Activated CD4-positive, alpha-beta T cell treated with anti-CD3 and anti-CD28 coated beads for 36 hours (primary cell): Measurements from ENCODE around the gene VEZT. TPM values are rescaled to one million over a fixed set of nuclear protein-coding genes. Genes with fewer than 3 reads are reported as not detected.
"Not testable (repeated sequence)": the region's sequence is repeated elsewhere in the genome, so short reads cannot be mapped to it uniquely, and the experiment has no call there.

Source experiments
- ATAC-seq: fragments of 200-7000 bp; cut with Tn5 transposase; one replicate; pipeline ENCODE4 v1.10.0; 2021; ENCODE audit warnings: mild to moderate bottlenecking, moderate library complexity
- CTCF ChIA-PET: fragments of 350-600 bp; sonication (Branson Sonifier 250); formaldehyde crosslinking; loops from one replicate; lab custom pipeline; 2021; ENCODE audit warnings: antibody characterized with exemption; lab: Charles Lee
- POLR2A ChIA-PET: fragments of 350-600 bp; sonication (Branson Sonifier 250); formaldehyde crosslinking; loops from one replicate; lab custom pipeline; 2021; ENCODE audit warnings: antibody characterized with exemption, inconsistent platforms; lab: Charles Lee
- DNase-seq: peaks from one replicate; pipeline ENCODE4 v3.0.0-alpha.2; 2020
- H3K27ac Mint-ChIP-seq: one replicate; pipeline ENCODE4 v1.8.0; 2021; ENCODE audit warnings: mixed read lengths
- H3K27me3 Mint-ChIP-seq: one replicate; pipeline ENCODE4 v1.8.0; 2021; ENCODE audit warnings: mixed read lengths
- H3K36me3 Mint-ChIP-seq: one replicate; pipeline ENCODE4 v1.8.0; 2021; ENCODE audit warnings: low read depth, mixed read lengths
- H3K4me1 Mint-ChIP-seq: one replicate; pipeline ENCODE4 v1.8.0; 2021; ENCODE audit warnings: mixed read lengths
- H3K4me3 Mint-ChIP-seq: one replicate; pipeline ENCODE4 v1.8.0; 2021; ENCODE audit warnings: mild to moderate bottlenecking, moderate library complexity, mixed read lengths
- H3K9me3 Mint-ChIP-seq: one replicate; pipeline ENCODE4 v1.8.0; 2021; ENCODE audit warnings: low read depth, mixed read lengths
- intact Hi-C, 2 experiments: fragments of 100-400 bp; cut with DNase I in 1 of 2; cut with micrococcal nuclease in 1 of 2; formaldehyde crosslinking; loops; one replicate each; pipeline versions ENCODE4 v1.14.2 to v1.15.1; 2022 to 2024; cut with DNase I, micrococcal nuclease
- total RNA-seq, 2 experiments: library from RNA; stranded (reverse); gene quantifications; one replicate each; pipeline ENCODE4 v1.2.3, GENCODE V29; 2021

VEZT gene
- total RNA-seq, 2 experiments from 2014 or later: 55.8 to 72.7 TPM

- Mint-ChIP-seq H3K4me3 (no peak overlapping the region), H3K9me3 (no peaks in the 10 kb centered on the region), H3K4me1 (peaks cover 33% of the 10 kb centered on the region), H3K36me3 (peaks cover 21% of the 10 kb centered on the region), H3K27ac (no peak overlapping the region), H3K27me3 (no peaks in the 10 kb centered on the region)
- DNase-seq: no peak
- ChIA-PET POLR2A (no interaction called here), CTCF (interaction anchor here (1.0 to 1.8 kb wide), 3 partner anchors 11 to 155 kb away, joined by 3 to 5 read pairs (median 3); partner anchors contain the start of genes FGD6, NR2C1 and VEZT)
- intact Hi-C loops: no loop called here
- no peak for ATAC-seq
Observed at GRCh38 chr12:95228617-95229016, 11.0 kb downstream of the VEZT start.

GRCh38 chr12:95229636-95230035, 12.0 kb downstream of the VEZT start:
- ChIA-PET CTCF (interaction anchor here (1.7 to 1.8 kb wide), 2 partner anchors 10 to 12 kb away, joined by 3 to 5 read pairs; partner anchors contain the start of genes FGD6 and VEZT), POLR2A (interaction anchor here (0.6 to 0.7 kb wide), 3 partner anchors 13 to 1703 kb away, joined by 3 to 5 read pairs (median 3); no protein-coding TSS in a partner anchor)
- DNase-seq: no peak
- intact Hi-C loops: no loop called here
- H3K4me1 Mint-ChIP-seq: peaks cover 23% of the 10 kb centered on the region
- no peak overlapping the region for H3K27ac Mint-ChIP-seq
- no peak overlapping the region for H3K4me3 Mint-ChIP-seq
- peaks cover 14% of the 10 kb centered on the region for H3K36me3 Mint-ChIP-seq
- ATAC-seq: no peak
- no peaks in the 10 kb centered on the region for H3K9me3 Mint-ChIP-seq
- no peaks in the 10 kb centered on the region for H3K27me3 Mint-ChIP-seq

- Mint-ChIP-seq H3K27ac (no peak overlapping the region), H3K27me3 (no peaks in the 10 kb centered on the region), H3K4me3 (no peak overlapping the region), H3K4me1 (peaks cover 18% of the 10 kb centered on the region), H3K9me3 (no peaks in the 10 kb centered on the region), H3K36me3 (peaks cover 11% of the 10 kb centered on the region)
- CTCF ChIA-PET: interaction anchor here (1.1 to 1.7 kb wide), 2 partner anchors 9 to 42 kb away, joined by 3 to 5 read pairs; no protein-coding TSS in a partner anchor
- POLR2A ChIA-PET: interaction anchor here (0.6 to 0.7 kb wide), 2 partner anchors 771 to 1703 kb away, joined by 5 to 7 read pairs; no protein-coding TSS in a partner anchor
- intact Hi-C loops: no loop called here
- no peak for DNase-seq
- no peak for ATAC-seq
Observed at GRCh38 chr12:95230313-95230712, 12.7 kb downstream of the VEZT start.

- no peak overlapping the region for H3K4me3 Mint-ChIP-seq
- ChIA-PET CTCF (interaction anchor here (1.1 kb wide), 1 partner anchor 43 kb away, joined by 3 read pairs; no protein-coding TSS in a partner anchor), POLR2A (interaction anchor here (0.6 kb wide), 1 partner anchor 8 kb away, joined by 3 read pairs; no protein-coding TSS in a partner anchor)
Observed at GRCh38 chr12:95231190-95231589, 13.6 kb downstream of the VEZT start.

GRCh38 chr12:95234187-95234586, 16.6 kb downstream of the VEZT start:
- CTCF ChIA-PET: interaction anchor here (1.4 kb wide), 1 partner anchor 15 kb away, joined by 3 read pairs; no protein-coding TSS in a partner anchor
- DNase-seq, POLR2A ChIA-PET: not testable (repeated sequence)

More at GRCh38 chr12:95231190-95231589, 13.6 kb downstream of the VEZT start:
- ATAC-seq: no peak
- Mint-ChIP-seq H3K27ac (no peak overlapping the region), H3K27me3 (no peaks in the 10 kb centered on the region), H3K36me3 (peaks cover 14% of the 10 kb centered on the region), H3K4me1 (peaks cover 17% of the 10 kb centered on the region), H3K9me3 (no peaks in the 10 kb centered on the region)
- intact Hi-C loops: no loop called here
- no peak for DNase-seq

GRCh38 chr12:95235621-95236020, 18.0 kb downstream of the VEZT start:
- ATAC-seq, DNase-seq, intact Hi-C loops, POLR2A ChIA-PET, H3K27me3 Mint-ChIP-seq, CTCF ChIA-PET, H3K9me3 Mint-ChIP-seq, H3K4me3 Mint-ChIP-seq, H3K27ac Mint-ChIP-seq: not testable (repeated sequence)
- peaks cover 18% of the 10 kb centered on the region for H3K36me3 Mint-ChIP-seq
- peaks cover 27% of the 10 kb centered on the region for H3K4me1 Mint-ChIP-seq

More at GRCh38 chr12:95234187-95234586, 16.6 kb downstream of the VEZT start:
- H3K27ac Mint-ChIP-seq, intact Hi-C loops, H3K27me3 Mint-ChIP-seq, ATAC-seq, H3K4me3 Mint-ChIP-seq, H3K9me3 Mint-ChIP-seq: not testable (repeated sequence)
- Mint-ChIP-seq H3K4me1 (peaks cover 18% of the 10 kb centered on the region), H3K36me3 (peaks cover 18% of the 10 kb centered on the region)

- Mint-ChIP-seq H3K4me3 (no peak overlapping the region), H3K4me1 (peaks cover 25% of the 10 kb centered on the region), H3K27me3 (no peaks in the 10 kb centered on the region), H3K27ac (no peak overlapping the region), H3K36me3 (peaks cover 27% of the 10 kb centered on the region), H3K9me3 (no peaks in the 10 kb centered on the region)
- POLR2A ChIA-PET: no interaction called here
- ATAC-seq: no peak
- no peak for DNase-seq
- intact Hi-C loops: no loop called here
- CTCF ChIA-PET: interaction anchor here (1.6 kb wide), 1 partner anchor 29 kb away, joined by 3 read pairs; no protein-coding TSS in a partner anchor
Observed at GRCh38 chr12:95237315-95237714, 19.7 kb downstream of the VEZT start.

GRCh38 chr12:95238150-95238549, 20.5 kb downstream of the VEZT start:
- Mint-ChIP-seq H3K36me3 (peaks cover 27% of the 10 kb centered on the region), H3K9me3 (no peaks in the 10 kb centered on the region), H3K4me1 (peaks cover 23% of the 10 kb centered on the region), H3K4me3 (no peak overlapping the region), H3K27ac (no peak overlapping the region), H3K27me3 (no peaks in the 10 kb centered on the region)
- CTCF ChIA-PET: interaction anchor here (0.8 to 1.6 kb wide), 2 partner anchors 21 to 28 kb away, joined by 3 read pairs; partner anchors contain the start of genes FGD6 and VEZT
- DNase-seq (no peak), ATAC-seq (no peak)
- POLR2A ChIA-PET: no interaction called here
- intact Hi-C loops: no loop called here

GRCh38 chr12:95239216-95239615, 21.6 kb downstream of the VEZT start:
- Mint-ChIP-seq H3K9me3 (no peaks in the 10 kb centered on the region), H3K36me3 (peaks cover 30% of the 10 kb centered on the region), H3K27ac (no peak overlapping the region), H3K4me1 (peaks cover 23% of the 10 kb centered on the region), H3K4me3 (no peak overlapping the region), H3K27me3 (no peaks in the 10 kb centered on the region)
- ATAC-seq (no peak), DNase-seq (no peak)
- intact Hi-C loops: no loop called here
- POLR2A ChIA-PET: interaction anchor here (1.2 kb wide), 1 partner anchor 22 kb away, joined by 4 read pairs; the partner anchor contains the start of genes FGD6 and VEZT
- CTCF ChIA-PET: interaction anchor here (0.5 to 1.9 kb wide), 4 partner anchors 10 to 121 kb away, joined by 3 to 5 read pairs (median 4); partner anchors contain the start of gene FGD6

- peaks cover 26% of the 10 kb centered on the region for H3K4me1 Mint-ChIP-seq
- peaks cover 33% of the 10 kb centered on the region for H3K36me3 Mint-ChIP-seq
- ChIA-PET POLR2A (interaction anchor here (1.2 kb wide), 1 partner anchor 23 kb away, joined by 4 read pairs; the partner anchor contains the start of genes FGD6 and VEZT), CTCF (interaction anchor here (0.5 to 1.9 kb wide), 5 partner anchors 10 to 295 kb away, joined by 3 to 5 read pairs (median 4); partner anchors contain the start of gene FGD6)
- H3K9me3 Mint-ChIP-seq, intact Hi-C loops, H3K4me3 Mint-ChIP-seq, ATAC-seq, H3K27me3 Mint-ChIP-seq, DNase-seq: not testable (repeated sequence)
- peak overlapping the region; percentile 6 for H3K27ac Mint-ChIP-seq
Observed at GRCh38 chr12:95239835-95240234, 22.2 kb downstream of the VEZT start.

- Mint-ChIP-seq H3K4me1 (peaks cover 31% of the 10 kb centered on the region), H3K4me3 (no peak overlapping the region), H3K9me3 (no peaks in the 10 kb centered on the region), H3K27me3 (no peaks in the 10 kb centered on the region), H3K36me3 (peaks cover 33% of the 10 kb centered on the region), H3K27ac (no peak overlapping the region)
- ChIA-PET POLR2A (no interaction called here), CTCF (interaction anchor here (1.1 to 1.9 kb wide), 2 partner anchors 14 to 294 kb away, joined by 3 to 4 read pairs; no protein-coding TSS in a partner anchor)
- no peak for ATAC-seq
- DNase-seq: no peak
- intact Hi-C loops: no loop called here
Observed at GRCh38 chr12:95240556-95240955, 22.9 kb downstream of the VEZT start.
